T-helper 1 cell treated with Interleukin-12 subunit alpha and Interleukin-12 subunit beta and Interleukin-4 antibody, amounts not matched to agents 30 μg/mL and 1 μg/mL, for 36 hours (primary cell): ENCODE data around the gene RIT2.

Source experiments
- H3K27ac Mint-ChIP-seq: one replicate; pipeline ENCODE4 v1.8.0; 2021; ENCODE audit warnings: mild to moderate bottlenecking, mixed read lengths
- H3K27me3 Mint-ChIP-seq: one replicate; pipeline ENCODE4 v1.8.0; 2021; ENCODE audit warnings: low read depth, mixed read lengths
- H3K36me3 Mint-ChIP-seq: one replicate; pipeline ENCODE4 v1.8.0; 2021; ENCODE audit warnings: low read depth, mixed read lengths
- H3K4me1 Mint-ChIP-seq: one replicate; pipeline ENCODE4 v1.8.0; 2021; ENCODE audit warnings: low read depth, mixed read lengths
- H3K4me3 Mint-ChIP-seq: one replicate; pipeline ENCODE4 v1.8.0; 2021; ENCODE audit warnings: mild to moderate bottlenecking, moderate library complexity, mixed read lengths
- H3K9me3 Mint-ChIP-seq: one replicate; pipeline ENCODE4 v1.8.0; 2021; ENCODE audit warnings: mixed read lengths

The RIT2 gene

GRCh38 chr18:43122955-43123354 is 7.5 kb upstream of the RIT2 start:
- Mint-ChIP-seq H3K27me3 (no peaks in the 10 kb centered on the region), H3K9me3 (peaks cover 7% of the 10 kb centered on the region), H3K27ac (no peak overlapping the region), H3K4me3 (no peak overlapping the region), H3K4me1 (no peaks in the 10 kb centered on the region), H3K36me3 (no peaks in the 10 kb centered on the region)

GRCh38 chr18:43116699-43117294 is 1.3 kb upstream of the RIT2 start:
- Mint-ChIP-seq H3K4me3 (no peak overlapping the region), H3K27me3 (no peaks in the 10 kb centered on the region), H3K36me3 (no peaks in the 10 kb centered on the region), H3K27ac (no peak overlapping the region), H3K4me1 (no peaks in the 10 kb centered on the region), H3K9me3 (no peaks in the 10 kb centered on the region)

GRCh38 chr18:43113220-43113895 is 2.1 kb downstream of the RIT2 start:
- Mint-ChIP-seq H3K27me3 (no peaks in the 10 kb centered on the region), H3K4me1 (no peaks in the 10 kb centered on the region), H3K4me3 (no peak overlapping the region), H3K36me3 (no peaks in the 10 kb centered on the region), H3K27ac (no peak overlapping the region), H3K9me3 (peaks cover 6% of the 10 kb centered on the region)

GRCh38 chr18:43108882-43109281 is 6.6 kb downstream of the RIT2 start:
- no peak overlapping the region for H3K4me3 Mint-ChIP-seq
- no peaks in the 10 kb centered on the region for H3K4me1 Mint-ChIP-seq
- peaks cover 6% of the 10 kb centered on the region for H3K9me3 Mint-ChIP-seq
- H3K36me3 Mint-ChIP-seq: no peaks in the 10 kb centered on the region
- H3K27ac Mint-ChIP-seq: no peak overlapping the region
- no peaks in the 10 kb centered on the region for H3K27me3 Mint-ChIP-seq

- Mint-ChIP-seq H3K4me3 (no peak overlapping the region), H3K27me3 (no peaks in the 10 kb centered on the region), H3K27ac (no peak overlapping the region), H3K4me1 (no peaks in the 10 kb centered on the region), H3K9me3 (peaks cover 6% of the 10 kb centered on the region), H3K36me3 (no peaks in the 10 kb centered on the region)
Measured at GRCh38 chr18:43108469-43108868, 7.0 kb downstream of the RIT2 start.

GRCh38 chr18:43093646-43094045 is 21.8 kb downstream of the RIT2 start:
- no peak overlapping the region for H3K27ac Mint-ChIP-seq
- H3K36me3 Mint-ChIP-seq: no peaks in the 10 kb centered on the region
- peaks cover 4% of the 10 kb centered on the region for H3K9me3 Mint-ChIP-seq
- H3K4me1 Mint-ChIP-seq: no peaks in the 10 kb centered on the region
- H3K27me3 Mint-ChIP-seq: no peaks in the 10 kb centered on the region
- H3K4me3 Mint-ChIP-seq: no peak overlapping the region

GRCh38 chr18:43092539-43092938 is 22.9 kb downstream of the RIT2 start:
- no peak overlapping the region for H3K4me3 Mint-ChIP-seq
- H3K4me1 Mint-ChIP-seq: no peaks in the 10 kb centered on the region
- H3K27me3 Mint-ChIP-seq: no peaks in the 10 kb centered on the region
- peaks cover 5% of the 10 kb centered on the region for H3K9me3 Mint-ChIP-seq
- H3K36me3 Mint-ChIP-seq: no peaks in the 10 kb centered on the region
- no peak overlapping the region for H3K27ac Mint-ChIP-seq

GRCh38 chr18:43081396-43081795 is 34.1 kb downstream of the RIT2 start:
- peaks cover 3% of the 10 kb centered on the region for H3K9me3 Mint-ChIP-seq
- no peak overlapping the region for H3K4me3 Mint-ChIP-seq
- H3K36me3 Mint-ChIP-seq: no peaks in the 10 kb centered on the region
- no peaks in the 10 kb centered on the region for H3K4me1 Mint-ChIP-seq
- no peaks in the 10 kb centered on the region for H3K27me3 Mint-ChIP-seq
- no peak overlapping the region for H3K27ac Mint-ChIP-seq

- Mint-ChIP-seq H3K27ac (no peak overlapping the region), H3K4me3 (no peak overlapping the region), H3K9me3 (peaks cover 3% of the 10 kb centered on the region), H3K27me3 (no peaks in the 10 kb centered on the region), H3K4me1 (no peaks in the 10 kb centered on the region), H3K36me3 (no peaks in the 10 kb centered on the region)
Measured at GRCh38 chr18:43080671-43081070, 34.8 kb downstream of the RIT2 start.

- H3K36me3 Mint-ChIP-seq: no peaks in the 10 kb centered on the region
Measured at GRCh38 chr18:43079422-43079821, 36.1 kb downstream of the RIT2 start.

GRCh38 chr18:43078478-43079092 is 36.9 kb downstream of the RIT2 start:
- Mint-ChIP-seq H3K27me3 (no peaks in the 10 kb centered on the region), H3K4me1 (no peaks in the 10 kb centered on the region), H3K27ac (no peak overlapping the region), H3K9me3 (peaks cover 3% of the 10 kb centered on the region), H3K4me3 (no peak overlapping the region), H3K36me3 (no peaks in the 10 kb centered on the region)

More at GRCh38 chr18:43079422-43079821, 36.1 kb downstream of the RIT2 start:
- no peak overlapping the region for H3K4me3 Mint-ChIP-seq
- H3K27me3 Mint-ChIP-seq: no peaks in the 10 kb centered on the region
- no peaks in the 10 kb centered on the region for H3K9me3 Mint-ChIP-seq
- no peaks in the 10 kb centered on the region for H3K4me1 Mint-ChIP-seq
- H3K27ac Mint-ChIP-seq: no peak overlapping the region

GRCh38 chr18:43077510-43078308 is 37.8 kb downstream of the RIT2 start:
- Mint-ChIP-seq H3K4me1 (no peaks in the 10 kb centered on the region), H3K9me3 (peaks cover 5% of the 10 kb centered on the region)

GRCh38 chr18:43073771-43074170 is 41.7 kb downstream of the RIT2 start:
- peaks cover 10% of the 10 kb centered on the region for H3K9me3 Mint-ChIP-seq
- no peaks in the 10 kb centered on the region for H3K36me3 Mint-ChIP-seq
- H3K27me3 Mint-ChIP-seq: no peaks in the 10 kb centered on the region
- no peak overlapping the region for H3K4me3 Mint-ChIP-seq
- H3K27ac Mint-ChIP-seq: no peak overlapping the region
- H3K4me1 Mint-ChIP-seq: no peaks in the 10 kb centered on the region

More at GRCh38 chr18:43077510-43078308, 37.8 kb downstream of the RIT2 start:
- H3K27me3 Mint-ChIP-seq: no peaks in the 10 kb centered on the region
- H3K36me3 Mint-ChIP-seq: no peaks in the 10 kb centered on the region
- H3K4me3 Mint-ChIP-seq: no peak overlapping the region
- no peak overlapping the region for H3K27ac Mint-ChIP-seq

GRCh38 chr18:43068781-43069180 is 46.7 kb downstream of the RIT2 start:
- Mint-ChIP-seq H3K27ac (no peak overlapping the region), H3K4me3 (no peak overlapping the region), H3K36me3 (no peaks in the 10 kb centered on the region), H3K27me3 (no peaks in the 10 kb centered on the region), H3K9me3 (peaks cover 9% of the 10 kb centered on the region), H3K4me1 (no peaks in the 10 kb centered on the region)
